GM18511 (cell line): ENCODE data around the gene PRSS50.

ENCODE experiments used
- ATAC-seq: cut with Tn5 transposase; IDR thresholded peaks from one replicate; pipeline ENCODE4 v1.9.1; 2021; ENCODE audit warnings: mild to moderate bottlenecking, moderate library complexity; ENCODE audit not compliant: unreplicated experiment

The PRSS50 gene

GRCh38 chr3:46693038-46693891, 24.4 kb downstream of the PRSS50 start, which contains the start of gene ALS2CL:
TSS of gene ALS2CL (minus strand) at chr3:46693679. CDS start at chr3:46689440, 4,239 bp downstream.
- no peak for ATAC-seq

GRCh38 chr3:46692566-46692990, 25.1 kb downstream of the PRSS50 start:
- ATAC-seq, result no peak

- no peak for ATAC-seq
These were observed 26.9 kb downstream of the PRSS50 start for GRCh38 chr3:46690798-46691197.

GRCh38 chr3:46685446-46685845, 32.2 kb downstream of the PRSS50 start:
- ATAC-seq, result no peak

- ATAC-seq, result no peak
These were observed 32.8 kb downstream of the PRSS50 start for GRCh38 chr3:46684891-46685290.

- ATAC-seq, result no peak
These were observed 34.7 kb downstream of the PRSS50 start for GRCh38 chr3:46682974-46683373.

- no peak for ATAC-seq
These were observed 35.7 kb downstream of the PRSS50 start for GRCh38 chr3:46681856-46682540.

- ATAC-seq, result no peak
These were observed 36.3 kb downstream of the PRSS50 start for GRCh38 chr3:46681387-46681786.

- no peak for ATAC-seq
These were observed 37.3 kb downstream of the PRSS50 start for GRCh38 chr3:46680298-46680826.

- no peak for ATAC-seq
These were observed 38.0 kb downstream of the PRSS50 start for GRCh38 chr3:46679681-46680080.

GRCh38 chr3:46678280-46678679, 39.4 kb downstream of the PRSS50 start:
- no peak for ATAC-seq

- no peak for ATAC-seq
These were observed 40.3 kb downstream of the PRSS50 start for GRCh38 chr3:46677411-46677726.

GRCh38 chr3:46676601-46677410, 40.9 kb downstream of the PRSS50 start:
- no peak for ATAC-seq

- ATAC-seq, result no peak
These were observed 41.7 kb downstream of the PRSS50 start for GRCh38 chr3:46675843-46676567.

GRCh38 chr3:46675426-46675825, 42.2 kb downstream of the PRSS50 start:
- no peak for ATAC-seq

- ATAC-seq, result no peak
These were observed 43.4 kb downstream of the PRSS50 start for GRCh38 chr3:46674031-46674845.

GRCh38 chr3:46673151-46674030, 44.3 kb downstream of the PRSS50 start:
- no peak for ATAC-seq

- no peak for ATAC-seq
These were observed 45.3 kb downstream of the PRSS50 start for GRCh38 chr3:46672349-46672695.
